Heart right ventricle (tissue), 16 donors: ENCODE measurements around the gene IFNA2. TPM values are rescaled to one million over a fixed set of nuclear protein-coding genes. Genes with fewer than 3 reads are reported as not detected.
A peak's percentile ranks its signal among the peaks of the same experiment; 100 is the strongest.

Source experiments
- ATAC-seq, 8 donors: fragments of 200-7000 bp; cut with Tn5 transposase; one replicate each; pipeline ENCODE4 v1.9.1; 2020; ENCODE audit warnings: mild to moderate bottlenecking in 8 of 8, moderate library complexity in 8 of 8, moderate number of reproducible peaks in 1 of 8
- DNase-seq, 2 donors: peaks; one replicate each; pipeline ENCODE4 v3.0.0-alpha.2; 2020
- H3K27ac ChIP-seq, 10 donors: fragments of 200-600 bp; sonication (generic) in 2 of 10; one replicate each; pipeline versions ENCODE4 v1.5.0 to v1.8.0; 2020 to 2022; ENCODE audit warnings: mild to moderate bottlenecking in 3 of 10
- H3K27me3 ChIP-seq, 7 donors: fragments of 200-600 bp; one replicate each; pipeline ENCODE4 v1.8.0; 2021 to 2022; ENCODE audit warnings: mild to moderate bottlenecking in 2 of 7
- H3K36me3 ChIP-seq, 9 donors: fragments of 200-600 bp; sonication (generic) in 1 of 9; one replicate each; pipeline versions ENCODE4 v1.5.0 to v1.8.0; 2020 to 2022; ENCODE audit warnings: mild to moderate bottlenecking in 2 of 9
- H3K4me1 ChIP-seq, 9 donors: fragments of 200-600 bp; sonication (generic) in 1 of 9; one replicate each; pipeline versions ENCODE4 v1.5.0 to v1.8.0; 2020 to 2022; ENCODE audit warnings: mild to moderate bottlenecking in 4 of 9
- H3K4me3 ChIP-seq, 10 donors: fragments of 200-600 bp; sonication (generic) in 2 of 10; one replicate each; pipeline versions ENCODE4 v1.5.0 to v1.8.0; 2020 to 2022; ENCODE audit warnings: mild to moderate bottlenecking in 7 of 10, moderate library complexity in 2 of 10
- H3K9me3 ChIP-seq, 11 donors: fragments of 200-600 bp in 10 of 11; sonication (generic) in 2 of 11; one replicate each; pipeline versions ENCODE4 v1.5.0 to v1.8.0; 2013 to 2022; ENCODE audit warnings: mild to moderate bottlenecking in 2 of 11, control low read depth in 1 of 11, moderate library complexity in 1 of 11
- WGBS, 2 donors: extraction: QIAGEN DNeasy Blood & Tissue Kit; methylation state at CpG; one replicate each; pipeline ENCODE4 v1.1.7; 2013; ENCODE audit warnings: inconsistent platforms in 1 of 2; 5-methylcytosine and 5-hydroxymethylcytosine counted together
- intact Hi-C, 10 donors: fragments of 100-400 bp; cut with DNase I; formaldehyde crosslinking; loops; one replicate each; pipeline versions ENCODE4 v1.11.1 to v1.14.2; 2022
- polyA plus RNA-seq, 2 donors: library from polyadenylated mRNA; stranded (reverse); fragments of 200-250 nt; gene quantifications; one replicate each; pipeline ENCODE4 v1.2.3, GENCODE V29; 2013
- total RNA-seq, 10 donors: library from RNA; stranded (reverse); fragmentation: NEBNext Ultra II Directional in 3 of 10; extraction: Animal tissue kit (Norgen Biotek cat#: 25700) in 3 of 10; gene quantifications; one replicate each; pipeline versions ENCODE4 v1.2.1 to v1.2.4, GENCODE V29; 2021 to 2023
- TF ChIP-seq, protein P1 (sequence below), 9 donors: fragments of 200-600 bp; sonication (generic) in 2 of 9; IDR thresholded peaks; one replicate each; pipeline versions ENCODE4 v1.5.0 to v1.8.0; 2021 to 2022; ENCODE audit warnings: antibody characterized with exemption in 9 of 9, mild to moderate bottlenecking in 5 of 9, moderate library complexity in 1 of 9
- donor health status: Arrhythmogenic right ventricular cardiomyopathy.
- donor health status: ischemic (EF 13 %, LVEDD 7.1; RV severe dilation, severe dysfunction).
- donor health status: healthy with polysubstance abuse.
- donor health status: DM: no; HTN: yes; CAD: no.
- donor health status: DM: no; HTN: no; CAD: no.
- donor health status: ischemic (EF 25% LVEDD 6.9; RV normal size, moderate dysfunction).
- donor health status: ischemic (EF 25% LVEDD 5.7; RV mildly dilated, moderate dysfunction).
- donor health status: healthy.
- donor health status: DM: yes; HTN: yes; CAD: no.
- donor health status: Ischemic cardiomyopathy.
- donor health status: ischemic (EF 35%, LVEDD 5.7; RV mildly dilated, moderate dysfunction).
- donor health status: nonischemic (EF 11% LVEDD 7.7; RV severe dilation, severe dysfunction).
- donor health status: DM: yes; HTN: yes; CAD: no.
- donor health status: PGD.
- donor health status: ischemic (EF 29% LVEDD 5.4; RV normal size, mild dysfunction).
- donor health status: nonischemic (EF 23%, LVEDD 6.1; RV moderate dilation, normal function).

IFNA2 gene
- total and polyA plus RNA-seq, 12 donors, result not detected

- 59 to 66% methylated on average over 3 of the region's 3 CpGs for WGBS, 2 donors
- Histone ChIP-seq H3K27me3 (peaks cover 0 to 73% (median 48%) of the 10 kb centered on the region in 7 donors), H3K27ac (no peak overlapping the region), H3K9me3 (no peaks in the 10 kb centered on the region), H3K4me1 (peaks cover 0 to 14% (median 9%) of the 10 kb centered on the region in 9 donors), H3K36me3 (no peaks in the 10 kb centered on the region), H3K4me3 (no peak overlapping the region)
- no peak for DNase-seq
- ATAC-seq, result no peak
- TF ChIP-seq, protein P1, sequence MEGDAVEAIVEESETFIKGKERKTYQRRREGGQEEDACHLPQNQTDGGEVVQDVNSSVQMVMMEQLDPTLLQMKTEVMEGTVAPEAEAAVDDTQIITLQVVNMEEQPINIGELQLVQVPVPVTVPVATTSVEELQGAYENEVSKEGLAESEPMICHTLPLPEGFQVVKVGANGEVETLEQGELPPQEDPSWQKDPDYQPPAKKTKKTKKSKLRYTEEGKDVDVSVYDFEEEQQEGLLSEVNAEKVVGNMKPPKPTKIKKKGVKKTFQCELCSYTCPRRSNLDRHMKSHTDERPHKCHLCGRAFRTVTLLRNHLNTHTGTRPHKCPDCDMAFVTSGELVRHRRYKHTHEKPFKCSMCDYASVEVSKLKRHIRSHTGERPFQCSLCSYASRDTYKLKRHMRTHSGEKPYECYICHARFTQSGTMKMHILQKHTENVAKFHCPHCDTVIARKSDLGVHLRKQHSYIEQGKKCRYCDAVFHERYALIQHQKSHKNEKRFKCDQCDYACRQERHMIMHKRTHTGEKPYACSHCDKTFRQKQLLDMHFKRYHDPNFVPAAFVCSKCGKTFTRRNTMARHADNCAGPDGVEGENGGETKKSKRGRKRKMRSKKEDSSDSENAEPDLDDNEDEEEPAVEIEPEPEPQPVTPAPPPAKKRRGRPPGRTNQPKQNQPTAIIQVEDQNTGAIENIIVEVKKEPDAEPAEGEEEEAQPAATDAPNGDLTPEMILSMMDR (IDR thresholded peaks at IDR 0.05), result no peak
- intact Hi-C loops, result no loop called here
Observed at GRCh38 chr9:21404146-21404545, 18.9 kb upstream of the IFNA2 start.

DNA sequence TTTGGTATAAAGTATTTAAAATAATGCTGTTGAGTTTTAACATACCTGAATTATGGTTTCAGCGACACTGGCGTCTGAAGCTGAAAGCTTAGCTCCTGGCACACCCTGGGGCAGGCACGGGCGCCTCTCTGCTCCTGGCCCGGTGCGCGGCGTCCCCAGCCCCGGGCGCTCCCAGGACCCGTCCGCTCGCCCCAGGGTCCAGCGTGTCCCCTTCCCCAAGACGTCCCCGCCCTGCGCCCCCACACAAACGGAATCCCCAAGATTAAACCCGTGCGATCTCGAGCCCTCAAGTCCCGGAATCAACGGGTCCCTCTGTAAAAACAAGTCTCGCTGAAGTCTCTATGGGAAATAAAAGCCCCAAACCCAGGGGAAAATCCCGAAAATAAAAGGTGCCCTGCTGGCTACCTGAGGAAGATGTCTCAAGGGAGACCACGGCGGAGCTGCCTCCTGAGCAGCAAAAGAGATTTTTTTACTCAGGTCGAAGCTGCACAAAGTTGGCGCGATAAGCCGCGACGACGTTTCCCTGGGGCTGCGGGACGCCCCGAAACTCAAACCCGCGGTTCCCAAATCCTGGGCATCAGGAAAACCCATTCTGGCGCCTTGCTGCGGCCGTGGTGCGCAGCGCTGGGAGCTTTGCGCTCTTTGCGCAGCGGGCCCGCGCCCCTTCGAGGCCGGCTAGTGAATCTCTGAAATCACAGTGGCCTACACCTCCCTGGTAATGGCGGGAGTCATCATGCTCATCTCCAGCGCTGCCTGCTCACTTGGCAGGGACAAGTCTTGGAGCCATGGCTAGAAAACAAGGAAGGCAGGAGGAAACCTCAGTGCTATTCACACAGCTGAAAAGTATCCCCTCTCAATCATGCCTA, 17.4 kb upstream of the IFNA2 start:
- DNase-seq, result no peak
- intact Hi-C loops, result no loop called here
- peak overlapping the region; percentile 4 to 36 (median 26) for H3K4me3 ChIP-seq
- peaks cover 0 to 14% (median 9%) of the 10 kb centered on the region in 9 donors for H3K4me1 ChIP-seq
- H3K9me3 ChIP-seq, result no peaks in the 10 kb centered on the region
- no peak overlapping the region for H3K27ac ChIP-seq
- peaks cover 0 to 80% (median 54%) of the 10 kb centered on the region in 7 donors for H3K27me3 ChIP-seq
- no peaks in the 10 kb centered on the region for H3K36me3 ChIP-seq
- TF ChIP-seq, protein P1 (IDR thresholded peaks at IDR 0.05), result no peak
- WGBS, 2 donors, result 2% methylated on average over 53 of the region's 53 CpGs
- peak in 1 of 8 donors; percentile 44 for ATAC-seq

DNA sequence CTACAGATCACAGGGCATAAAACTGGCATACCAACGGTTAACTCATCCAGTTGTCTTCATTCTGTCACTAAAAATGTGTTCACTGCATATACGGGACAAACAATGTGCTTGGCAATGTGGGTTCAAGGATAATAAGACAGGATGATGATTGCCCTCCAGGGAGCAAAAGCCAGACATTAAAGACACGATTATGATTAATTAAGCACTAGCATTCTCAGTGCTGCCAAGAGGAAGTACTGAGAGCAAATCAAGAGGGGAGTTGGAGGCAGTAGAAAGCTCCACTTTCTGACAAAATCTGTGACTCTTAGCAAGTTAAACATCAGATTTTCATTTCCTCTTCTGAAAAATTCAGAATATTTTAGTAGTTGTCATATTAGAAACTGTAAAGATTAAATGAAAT, 14.8 kb upstream of the IFNA2 start:
- H3K4me1 ChIP-seq, result peaks cover 0 to 25% (median 15%) of the 10 kb centered on the region in 9 donors
- ATAC-seq (no peak), DNase-seq (no peak)
- no peaks in the 10 kb centered on the region for H3K9me3 ChIP-seq
- intact Hi-C loops, result loop anchor here in 5 of 10 donors (5.0 kb wide), 2 partner anchors 73 to 78 kb away; no protein-coding TSS in a partner anchor
- no peak overlapping the region for H3K4me3 ChIP-seq
- no peak overlapping the region for H3K27ac ChIP-seq
- no peaks in the 10 kb centered on the region for H3K36me3 ChIP-seq
- WGBS, 2 donors, result 34 to 38% methylated on average over 3 of the region's 3 CpGs
- TF ChIP-seq, protein P1 (IDR thresholded peaks at IDR 0.05), result no peak
- H3K27me3 ChIP-seq, result peaks cover 0 to 98% (median 81%) of the 10 kb centered on the region in 7 donors

GRCh38 chr9:21398955-21399489, 13.8 kb upstream of the IFNA2 start:
- no peak for DNase-seq
- Histone ChIP-seq H3K27me3 (peaks cover 0 to 98% (median 85%) of the 10 kb centered on the region in 7 donors), H3K36me3 (no peaks in the 10 kb centered on the region), H3K27ac (no peak overlapping the region), H3K4me1 (peaks cover 0 to 25% (median 15%) of the 10 kb centered on the region in 9 donors), H3K4me3 (no peak overlapping the region), H3K9me3 (no peaks in the 10 kb centered on the region)
- TF ChIP-seq, protein P1 (IDR thresholded peaks at IDR 0.05), result no peak
- intact Hi-C loops, result loop anchor here in 5 of 10 donors (5.0 kb wide), 2 partner anchors 72 to 77 kb away; no protein-coding TSS in a partner anchor
- WGBS, 2 donors, result 68 to 82% methylated on average over 5 of the region's 5 CpGs
- no peak for ATAC-seq
